Cardiac muscle cell (in vitro differentiated cells and primary cell): ENCODE measurements around the gene RGS16. TPM values are rescaled to one million over a fixed set of nuclear protein-coding genes. Genes with fewer than 3 reads are reported as not detected.
A peak's percentile ranks its signal among the peaks of the same experiment; 100 is the strongest.
"Not testable (repeated sequence)": the region's sequence is repeated elsewhere in the genome, so short reads cannot be mapped to it uniquely, and the experiment has no call there.

ENCODE experiments used
- DNase-seq, 2 donors: peaks; one replicate each; pipeline versions ENCODE4 v3.0.0 to v3.0.0-alpha.2; 2010 to 2017; ENCODE audit warnings: low read depth in 1 of 2, low spot score in 1 of 2
- H3K27ac ChIP-seq: fragments of 200-600 bp; sonication (generic); 2 replicates; pipeline ENCODE4 v1.5.1; 2016
- H3K27me3 ChIP-seq: fragments of 200-600 bp; sonication (generic); 2 replicates; pipeline ENCODE4 v1.6.0; 2016; ENCODE audit warnings: control low read depth
- H3K36me3 ChIP-seq: fragments of 200-600 bp; sonication (generic); 2 replicates; pipeline ENCODE4 v1.5.1; 2016; ENCODE audit warnings: control low read depth
- H3K4me1 ChIP-seq: fragments of 200-600 bp; sonication (generic); 2 replicates; pipeline ENCODE4 v1.8.1; 2017; ENCODE audit warnings: low read depth, mild to moderate bottlenecking, mixed run types
- H3K4me3 ChIP-seq: fragments of 200-600 bp; sonication (generic); 2 replicates; pipeline ENCODE4 v1.5.1; 2016; ENCODE audit warnings: mild to moderate bottlenecking
- H3K9me3 ChIP-seq: fragments of 200-600 bp; sonication (generic); 2 replicates; pipeline ENCODE4 v1.5.1; 2017; ENCODE audit warnings: low read depth, mild to moderate bottlenecking, control low read depth
- CTCF ChIP-seq: IDR thresholded peaks from 2 replicates; pipeline ENCODE4 v1.5.1; 2012; ENCODE audit warnings: low read depth, mild to moderate bottlenecking, low read length
- polyA plus RNA-seq: library from polyadenylated mRNA; unstranded; fragments of >200 nt; fragmentation: Nextera tagmentation; extraction: Ambion mirVana; gene quantifications from 2 replicates; pipeline ENCODE4 v1.2.1, GENCODE V29; 2016
- total RNA-seq: library from RNA; depleted of rRNA; stranded (reverse); fragments of >200 nt; gene quantifications from 2 replicates; pipeline ENCODE4 v1.2.3, GENCODE V29; 2016

The RGS16 gene
- total and polyA plus RNA-seq, 2 experiments from 2014 or later = 0.93 to 1.3 TPM

- Histone ChIP-seq H3K4me3 (no peak overlapping the region), H3K4me1 (no peaks in the 10 kb centered on the region), H3K9me3 (no peaks in the 10 kb centered on the region), H3K36me3 (no peaks in the 10 kb centered on the region), H3K27ac (no peak overlapping the region), H3K27me3 (no peaks in the 10 kb centered on the region)
- no peak for TF ChIP-seq CTCF
- DNase-seq = no peak
Measured at GRCh38 chr1:182633031-182633430, 28.8 kb upstream of the RGS16 start.

GRCh38 chr1:182632441-182632857 is 28.3 kb upstream of the RGS16 start:
- H3K4me1 ChIP-seq, H3K4me3 ChIP-seq, H3K27me3 ChIP-seq, H3K9me3 ChIP-seq, H3K36me3 ChIP-seq, H3K27ac ChIP-seq: not testable (repeated sequence)
- peak in 1 of 2 donors; percentile 54 for DNase-seq

GRCh38 chr1:182631954-182632353 is 27.8 kb upstream of the RGS16 start:
- TF ChIP-seq CTCF = no peak
- H3K27me3 ChIP-seq = no peaks in the 10 kb centered on the region
- H3K27ac ChIP-seq = no peak overlapping the region
- H3K4me3 ChIP-seq = no peak overlapping the region
- no peaks in the 10 kb centered on the region for H3K4me1 ChIP-seq
- H3K9me3 ChIP-seq = no peaks in the 10 kb centered on the region
- no peak for DNase-seq
- H3K36me3 ChIP-seq = no peaks in the 10 kb centered on the region

GRCh38 chr1:182631053-182631677 is 27.0 kb upstream of the RGS16 start:
- DNase-seq = no peak
- Histone ChIP-seq H3K36me3 (no peaks in the 10 kb centered on the region), H3K4me3 (no peak overlapping the region), H3K4me1 (no peaks in the 10 kb centered on the region), H3K9me3 (no peaks in the 10 kb centered on the region), H3K27me3 (no peaks in the 10 kb centered on the region), H3K27ac (no peak overlapping the region)
- TF ChIP-seq CTCF = no peak

GRCh38 chr1:182630586-182630985 is 26.4 kb upstream of the RGS16 start:
- Histone ChIP-seq H3K9me3 (no peaks in the 10 kb centered on the region), H3K27me3 (no peaks in the 10 kb centered on the region), H3K4me3 (no peak overlapping the region), H3K36me3 (no peaks in the 10 kb centered on the region), H3K27ac (no peak overlapping the region), H3K4me1 (no peaks in the 10 kb centered on the region)
- no peak for DNase-seq
- no peak for TF ChIP-seq CTCF

GRCh38 chr1:182629499-182630096 is 25.4 kb upstream of the RGS16 start:
- no peaks in the 10 kb centered on the region for H3K36me3 ChIP-seq
- H3K27me3 ChIP-seq = no peaks in the 10 kb centered on the region
- no peak for TF ChIP-seq CTCF
- no peaks in the 10 kb centered on the region for H3K9me3 ChIP-seq
- DNase-seq = no peak
- H3K27ac ChIP-seq = no peak overlapping the region
- no peak overlapping the region for H3K4me3 ChIP-seq
- H3K4me1 ChIP-seq = no peaks in the 10 kb centered on the region
